HepG2 (cell line): Measurements from ENCODE around the gene SEMA5B. TPM values are rescaled to one million over a fixed set of nuclear protein-coding genes. Genes with fewer than 3 reads are reported as not detected.

Experiments
- ATAC-seq: fragments of 200-7000 bp; cut with Tn5 transposase; 3 replicates; pipeline ENCODE4 v1.9.1; 2020; ENCODE audit warnings: mild to moderate bottlenecking, moderate library complexity
- BruUV-seq: library from RNA; stranded (reverse); fragments of 400-500 nt; replicated peaks from 2 replicates; lab custom pipeline; 2021; lab: Mats Ljungman, UMichigan
- CTCF ChIA-PET: fragments of 300-600 bp; formaldehyde crosslinking; extraction: SDS; loops from one replicate; lab custom pipeline; 2021; ENCODE audit warnings: low total read pairs, inconsistent platforms, low intra/inter-chr PET ratio; lab: Yijun Ruan, JAX
- POLR2A ChIA-PET: fragments of 350-600 bp; sonication (Branson Sonifier 250); formaldehyde crosslinking; loops from one replicate; lab custom pipeline; 2020; ENCODE audit warnings: antibody characterized with exemption, inconsistent platforms; lab: Yijun Ruan, JAX
- DNase-seq: peaks from one replicate; pipeline ENCODE4 v3.0.0-alpha.2; 2015; ENCODE audit warnings: low spot score
- FAIRE-seq: peaks from 3 replicates; lab custom pipeline; 2011; peaks lifted over from hg19 to GRCh38; lab: Jason Lieb, UNC
- H2AFZ ChIP-seq: one replicate; pipeline ENCODE4 v1.6.1; 2011; ENCODE audit warnings: low read length, inconsistent platforms
- H3K27ac ChIP-seq: fragments of 300-600 bp; 3 replicates; pipeline ENCODE4 v1.8.0; 2011; ENCODE audit warnings: mixed run types, mild to moderate bottlenecking, mixed read lengths, low read length, inconsistent platforms; ENCODE audit not compliant: insufficient read depth; ENCODE audit errors: extremely low read length
- H3K27me3 ChIP-seq, 2 experiments: fragments of 200-600 bp in 1 of 2; 2 replicates in 1 of 2; 3 replicates in 1 of 2; pipeline versions ENCODE4 v1.6.0 to v1.8.0; 2011; ENCODE audit warnings: low read length in 2 of 2, mild to moderate bottlenecking in 2 of 2, moderate library complexity in 2 of 2, inconsistent platforms in 1 of 2; ENCODE audit not compliant: insufficient read depth in 2 of 2, control insufficient read depth in 1 of 2
- H3K36me3 ChIP-seq, 2 experiments: fragments of 200-600 bp in 1 of 2; replicated peaks in 1 of 2; 2 replicates in 1 of 2; 3 replicates in 1 of 2; pipeline versions ENCODE4 v1.5.1 to v1.8.0; 2011; ENCODE audit warnings: low read length in 2 of 2, inconsistent platforms in 1 of 2; ENCODE audit not compliant: insufficient read depth in 2 of 2, control insufficient read depth in 1 of 2
- H3K4me1 ChIP-seq: 2 replicates; pipeline ENCODE4 v1.5.1; 2012; ENCODE audit warnings: low read length, inconsistent platforms; ENCODE audit not compliant: insufficient read depth
- H3K4me2 ChIP-seq: 2 replicates; pipeline ENCODE4 v1.6.0; 2011; ENCODE audit warnings: low read depth, low read length, inconsistent platforms
- H3K4me3 ChIP-seq, 3 experiments: fragments of 200-600 bp in 1 of 3; sonication (generic), shearing (Covaris generic) in 1 of 3; replicated peaks in 1 of 3; 2 replicates each; pipeline ENCODE4 v1.5.1; 2011 to 2016; ENCODE audit warnings: low read length in 3 of 3, inconsistent platforms in 2 of 3, low read depth in 2 of 3, mild to moderate bottlenecking in 2 of 3, control low read depth in 1 of 3, mixed read lengths in 1 of 3; ENCODE audit not compliant: insufficient read depth in 1 of 3
- H3K79me2 ChIP-seq: one replicate; pipeline ENCODE4 v1.6.1; 2011; ENCODE audit warnings: low read length, inconsistent platforms; ENCODE audit not compliant: insufficient read depth
- H3K9ac ChIP-seq: 2 replicates; pipeline ENCODE4 v1.6.0; 2011; ENCODE audit warnings: mild to moderate bottlenecking, low read depth, low read length, inconsistent platforms; ENCODE audit not compliant: insufficient read depth
- H3K9me3 ChIP-seq: 2 replicates; pipeline ENCODE4 v1.5.1; 2012; ENCODE audit warnings: mild to moderate bottlenecking, low read length
- H4K20me1 ChIP-seq: 2 replicates; pipeline ENCODE4 v1.6.0; 2011; ENCODE audit warnings: inconsistent platforms, mild to moderate bottlenecking, low read length, moderate library complexity; ENCODE audit not compliant: insufficient read depth
- ATF7 ChIP-seq, 2 experiments: fragments of 450-650 bp in 1 of 2; sonication (generic) in 1 of 2; formaldehyde crosslinking in 1 of 2; IDR thresholded peaks; 2 replicates each; pipeline versions ENCODE4 v1.4.0 to v1.6.1; 2016 to 2020; ENCODE audit warnings: antibody characterized with exemption in 1 of 2, mild to moderate bottlenecking in 1 of 2, missing genetic modification reagents in 1 of 2
- CHD2 ChIP-seq: IDR thresholded peaks from 2 replicates; pipeline ENCODE4 v1.6.1; 2011; ENCODE audit warnings: low read depth, low read length, improper control_type of control experiment
- DMAP1 ChIP-seq: IDR thresholded peaks from 2 replicates; pipeline ENCODE4 v1.6.1; 2016
- FLYWCH1 ChIP-seq: sonication (generic); formaldehyde crosslinking; IDR thresholded peaks from 2 replicates; pipeline ENCODE4 v1.8.1; 2023; ENCODE audit warnings: mild to moderate bottlenecking, missing genetic modification reagents
- KDM4B ChIP-seq: sonication (generic); formaldehyde crosslinking; IDR thresholded peaks from 2 replicates; pipeline ENCODE4 v1.4.0; 2020; ENCODE audit warnings: missing genetic modification reagents
- NONO ChIP-seq, 2 experiments: fragments of 450-650 bp in 1 of 2; sonication (generic) in 1 of 2; formaldehyde crosslinking in 1 of 2; IDR thresholded peaks in 1 of 2; conservative IDR thresholded peaks in 1 of 2; 2 replicates each; pipeline versions ENCODE4 v1.6.1 to v1.8.0; 2017 to 2022; ENCODE audit warnings: mild to moderate bottlenecking in 1 of 2, missing genetic modification reagents in 1 of 2, moderate library complexity in 1 of 2
- RBM22 ChIP-seq: fragments of 200-400 bp; formaldehyde crosslinking; optimal IDR thresholded peaks from 2 replicates; pipeline ENCODE3; 2017; ENCODE audit warnings: mild to moderate bottlenecking, low read length, moderate library complexity
- SIN3A ChIP-seq: IDR thresholded peaks from 2 replicates; pipeline ENCODE4 v1.6.1; 2011; ENCODE audit warnings: low read depth, mild to moderate bottlenecking, control low read depth, low read length, borderline replicate concordance
- TCF7L2 ChIP-seq: IDR thresholded peaks from 2 replicates; pipeline ENCODE4 v1.6.1; 2011; ENCODE audit warnings: mild to moderate bottlenecking, low read depth, low read length, moderate library complexity
- YEATS4 ChIP-seq: sonication (generic); formaldehyde crosslinking; IDR thresholded peaks from 2 replicates; pipeline ENCODE4 v1.4.0; 2020; ENCODE audit warnings: missing genetic modification reagents, borderline replicate concordance
- ZNF230 ChIP-seq: sonication (generic); formaldehyde crosslinking; IDR thresholded peaks from 2 replicates; pipeline ENCODE4 v1.4.0; 2020; ENCODE audit warnings: mild to moderate bottlenecking, missing genetic modification reagents
- WGBS: methylation state at CpG from one replicate; pipeline ENCODE4 v1.1.6; 2017; ENCODE audit warnings: low lambda C conversion rate; 5-methylcytosine and 5-hydroxymethylcytosine counted together
- in situ Hi-C: cut with HindIII; loops from 2 replicates; pipeline ENCODE4 v1.10.0; 2017; ENCODE audit warnings: low pct_unique_long_range_greater_than_20kb; ENCODE audit not compliant: extremely low pct_ligation_motif_present
- intact Hi-C: fragments of 100-400 bp; cut with micrococcal nuclease; formaldehyde crosslinking; loops from one replicate; pipeline ENCODE4 v1.10.0; 2022; ENCODE audit not compliant: unreplicated experiment
- polyA plus RNA-seq, 8 experiments: library from polyadenylated mRNA; depleted of rRNA in 3 of 8; stranded (reverse) in 7 of 8; unstranded in 1 of 8; fragments of >200 nt; fragmentation: Illumina TruSeq in 4 of 8; extraction: Trizol in 4 of 8; gene quantifications; 2 replicates each; pipeline versions ENCODE4 v1.2.1 to v1.2.3, GENCODE V29; 2011 to 2016; ENCODE audit warnings: low read depth in 4 of 8, missing spikeins in 1 of 8, mixed read lengths in 1 of 8; ENCODE audit not compliant: insufficient read depth in 1 of 8
- total RNA-seq, 5 experiments: library from RNA; depleted of rRNA; stranded (reverse); fragments of >200 nt; fragmentation: Illumina TruSeq; extraction: Trizol; gene quantifications; 2 replicates each; pipeline ENCODE4 v1.2.3, GENCODE V29; 2016; ENCODE audit warnings: low read depth in 1 of 5
- TF ChIP-seq, protein P1 (sequence below), 2 experiments: fragments of 450-650 bp in 1 of 2; sonication (generic) in 1 of 2; formaldehyde crosslinking; IDR thresholded peaks; 2 replicates each; pipeline versions ENCODE4 v1.5.0 to v1.8.0; 2020 to 2022; ENCODE audit warnings: mild to moderate bottlenecking in 1 of 2, missing genetic modification reagents in 1 of 2
- TF ChIP-seq, protein P2 (sequence below): sonication (generic); formaldehyde crosslinking; IDR thresholded peaks from 2 replicates; pipeline ENCODE4 v1.4.0; 2020; ENCODE audit warnings: missing genetic modification reagents, borderline replicate concordance
- TF ChIP-seq, protein P3 (sequence below): sonication (generic); formaldehyde crosslinking; IDR thresholded peaks from 2 replicates; pipeline ENCODE4 v1.8.0; 2022; ENCODE audit warnings: missing genetic modification reagents, mild to moderate bottlenecking, inconsistent platforms, borderline replicate concordance
- TF ChIP-seq, protein P4 (sequence below): sonication (generic); formaldehyde crosslinking; IDR thresholded peaks from 2 replicates; pipeline ENCODE4 v1.4.0; 2020; ENCODE audit warnings: missing genetic modification reagents, mild to moderate bottlenecking, borderline replicate concordance

SEMA5B gene
- total and polyA plus RNA-seq, 2 of the 13 experiments (the other 11 are each of a cell fraction or from before 2014, with no cell fraction given): not detected

DNA sequence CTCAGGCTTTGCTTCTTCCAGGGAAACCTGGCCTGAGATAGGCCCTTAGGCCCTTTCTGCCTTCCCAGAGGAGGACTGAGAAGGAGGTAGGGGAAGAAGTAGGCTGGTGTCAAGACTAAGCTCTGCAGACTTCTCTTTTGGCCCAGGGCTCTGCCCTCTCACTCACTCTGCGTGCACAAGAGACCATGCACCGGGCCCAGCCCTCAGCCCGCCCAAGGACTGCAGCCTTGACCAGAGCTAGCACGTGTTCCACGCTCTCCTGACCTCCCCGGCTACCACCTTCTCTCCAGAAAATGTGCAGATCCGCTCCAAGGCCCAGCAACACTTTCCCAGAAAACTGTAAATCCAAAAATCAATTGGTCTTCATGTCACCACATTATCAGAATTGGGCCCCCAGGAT, 59.8 kb downstream of the SEMA5B start:
- Histone ChIP-seq H3K27me3 (peaks cover 9 to 48% of the 10 kb centered on the region in 2 experiments; a peak in 4 of 5 replicates), H3K27ac (no peak overlapping the region), H3K9ac (no peak overlapping the region), H3K4me2 (no peak overlapping the region), H3K79me2 (no peaks in the 10 kb centered on the region), H3K4me3 (no peak overlapping the region), H2AFZ (no peak overlapping the region), H3K4me1 (no peaks in the 10 kb centered on the region), H3K9me3 (no peaks in the 10 kb centered on the region), H4K20me1 (no peaks in the 10 kb centered on the region), H3K36me3 (no peaks in the 10 kb centered on the region)
- 23% methylated on average over 4 of the region's 7 CpGs for WGBS
- DNase-seq (no peak), ATAC-seq (peak; percentile 50), FAIRE-seq (no peak)
- intact Hi-C loops: no loop called here
- ChIA-PET CTCF (no interaction called here), POLR2A (no interaction called here)
- no TSS peak for BruUV-seq
- in situ Hi-C loops: no loop called here
- TF ChIP-seq NONO (IDR thresholded peaks at IDR 0.05) (no peak), NONO (CRISPR knock-in tag; conservative IDR thresholded peaks at IDR 0.05) (no peak), FLYWCH1 (CRISPR knock-in tag) (no peak), ZNF230 (CRISPR knock-in tag) (no peak), SIN3A (no peak), YEATS4 (no peak), KDM4B (CRISPR knock-in tag) (no peak), TCF7L2 (no peak), ATF7 (IDR thresholded peaks at IDR 0.05) (no peak), ATF7 (CRISPR knock-in tag; IDR thresholded peaks at IDR 0.05) (no peak), DMAP1 (CRISPR knock-in tag) (no peak), RBM22 (no peak), CHD2 (no peak)
- TF ChIP-seq, protein P1, sequence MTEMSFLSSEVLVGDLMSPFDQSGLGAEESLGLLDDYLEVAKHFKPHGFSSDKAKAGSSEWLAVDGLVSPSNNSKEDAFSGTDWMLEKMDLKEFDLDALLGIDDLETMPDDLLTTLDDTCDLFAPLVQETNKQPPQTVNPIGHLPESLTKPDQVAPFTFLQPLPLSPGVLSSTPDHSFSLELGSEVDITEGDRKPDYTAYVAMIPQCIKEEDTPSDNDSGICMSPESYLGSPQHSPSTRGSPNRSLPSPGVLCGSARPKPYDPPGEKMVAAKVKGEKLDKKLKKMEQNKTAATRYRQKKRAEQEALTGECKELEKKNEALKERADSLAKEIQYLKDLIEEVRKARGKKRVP (CRISPR knock-in tag; IDR thresholded peaks at IDR 0.05): no peak
- TF ChIP-seq, protein P2, sequence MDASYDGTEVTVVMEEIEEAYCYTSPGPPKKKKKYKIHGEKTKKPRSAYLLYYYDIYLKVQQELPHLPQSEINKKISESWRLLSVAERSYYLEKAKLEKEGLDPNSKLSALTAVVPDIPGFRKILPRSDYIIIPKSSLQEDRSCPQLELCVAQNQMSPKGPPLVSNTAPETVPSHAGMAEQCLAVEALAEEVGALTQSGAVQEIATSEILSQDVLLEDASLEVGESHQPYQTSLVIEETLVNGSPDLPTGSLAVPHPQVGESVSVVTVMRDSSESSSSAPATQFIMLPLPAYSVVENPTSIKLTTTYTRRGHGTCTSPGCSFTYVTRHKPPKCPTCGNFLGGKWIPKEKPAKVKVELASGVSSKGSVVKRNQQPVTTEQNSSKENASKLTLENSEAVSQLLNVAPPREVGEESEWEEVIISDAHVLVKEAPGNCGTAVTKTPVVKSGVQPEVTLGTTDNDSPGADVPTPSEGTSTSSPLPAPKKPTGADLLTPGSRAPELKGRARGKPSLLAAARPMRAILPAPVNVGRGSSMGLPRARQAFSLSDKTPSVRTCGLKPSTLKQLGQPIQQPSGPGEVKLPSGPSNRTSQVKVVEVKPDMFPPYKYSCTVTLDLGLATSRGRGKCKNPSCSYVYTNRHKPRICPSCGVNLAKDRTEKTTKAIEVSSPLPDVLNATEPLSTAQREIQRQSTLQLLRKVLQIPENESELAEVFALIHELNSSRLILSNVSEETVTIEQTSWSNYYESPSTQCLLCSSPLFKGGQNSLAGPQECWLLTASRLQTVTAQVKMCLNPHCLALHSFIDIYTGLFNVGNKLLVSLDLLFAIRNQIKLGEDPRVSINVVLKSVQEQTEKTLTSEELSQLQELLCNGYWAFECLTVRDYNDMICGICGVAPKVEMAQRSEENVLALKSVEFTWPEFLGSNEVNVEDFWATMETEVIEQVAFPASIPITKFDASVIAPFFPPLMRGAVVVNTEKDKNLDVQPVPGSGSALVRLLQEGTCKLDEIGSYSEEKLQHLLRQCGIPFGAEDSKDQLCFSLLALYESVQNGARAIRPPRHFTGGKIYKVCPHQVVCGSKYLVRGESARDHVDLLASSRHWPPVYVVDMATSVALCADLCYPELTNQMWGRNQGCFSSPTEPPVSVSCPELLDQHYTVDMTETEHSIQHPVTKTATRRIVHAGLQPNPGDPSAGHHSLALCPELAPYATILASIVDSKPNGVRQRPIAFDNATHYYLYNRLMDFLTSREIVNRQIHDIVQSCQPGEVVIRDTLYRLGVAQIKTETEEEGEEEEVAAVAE (CRISPR knock-in tag): no peak
- TF ChIP-seq, protein P3, sequence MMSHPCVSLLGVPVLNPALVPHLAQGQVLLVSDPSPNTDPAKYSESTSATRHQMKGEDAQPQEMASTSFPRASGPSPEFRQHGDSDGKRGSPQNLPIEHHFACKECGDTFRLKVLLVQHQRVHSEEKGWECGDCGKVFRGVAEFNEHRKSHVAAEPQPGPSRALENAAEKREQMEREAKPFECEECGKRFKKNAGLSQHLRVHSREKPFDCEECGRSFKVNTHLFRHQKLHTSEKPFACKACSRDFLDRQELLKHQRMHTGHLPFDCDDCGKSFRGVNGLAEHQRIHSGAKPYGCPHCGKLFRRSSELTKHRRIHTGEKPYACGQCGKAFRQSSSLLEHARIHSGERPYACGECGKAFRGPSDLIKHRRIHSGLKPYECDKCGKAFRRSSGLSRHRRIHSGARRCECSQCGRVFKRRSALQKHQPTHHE (CRISPR knock-in tag): no peak
- TF ChIP-seq, protein P4, sequence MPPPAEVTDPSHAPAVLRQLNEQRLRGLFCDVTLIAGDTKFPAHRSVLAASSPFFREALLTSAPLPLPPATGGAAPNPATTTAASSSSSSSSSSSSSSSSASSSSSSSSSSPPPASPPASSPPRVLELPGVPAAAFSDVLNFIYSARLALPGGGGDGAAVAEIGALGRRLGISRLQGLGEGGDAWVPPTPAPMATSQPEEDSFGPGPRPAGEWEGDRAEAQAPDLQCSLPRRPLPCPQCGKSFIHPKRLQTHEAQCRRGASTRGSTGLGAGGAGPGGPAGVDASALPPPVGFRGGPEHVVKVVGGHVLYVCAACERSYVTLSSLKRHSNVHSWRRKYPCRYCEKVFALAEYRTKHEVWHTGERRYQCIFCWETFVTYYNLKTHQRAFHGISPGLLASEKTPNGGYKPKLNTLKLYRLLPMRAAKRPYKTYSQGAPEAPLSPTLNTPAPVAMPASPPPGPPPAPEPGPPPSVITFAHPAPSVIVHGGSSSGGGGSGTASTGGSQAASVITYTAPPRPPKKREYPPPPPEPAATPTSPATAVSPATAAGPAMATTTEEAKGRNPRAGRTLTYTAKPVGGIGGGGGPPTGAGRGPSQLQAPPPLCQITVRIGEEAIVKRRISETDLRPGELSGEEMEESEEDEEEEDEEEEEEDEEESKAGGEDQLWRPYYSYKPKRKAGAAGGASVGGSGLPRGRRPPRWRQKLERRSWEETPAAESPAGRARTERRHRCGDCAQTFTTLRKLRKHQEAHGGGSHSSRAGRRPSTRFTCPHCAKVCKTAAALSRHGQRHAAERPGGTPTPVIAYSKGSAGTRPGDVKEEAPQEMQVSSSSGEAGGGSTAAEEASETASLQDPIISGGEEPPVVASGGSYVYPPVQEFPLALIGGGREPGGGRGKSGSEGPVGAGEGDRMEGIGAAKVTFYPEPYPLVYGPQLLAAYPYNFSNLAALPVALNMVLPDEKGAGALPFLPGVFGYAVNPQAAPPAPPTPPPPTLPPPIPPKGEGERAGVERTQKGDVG (CRISPR knock-in tag): no peak
